Measurements from ENCODE around the gene CYYR1. TPM values are rescaled to one million over a fixed set of nuclear protein-coding genes. Genes with fewer than 3 reads are reported as not detected.

CYYR1 gene
- total RNA-seq, 1 donor = 0.09 TPM

- H3K4me3 ChIP-seq (ENCODE audit: low read depth, low read length) = no peak overlapping the region
- TF ChIP-seq CTCF (IDR thresholded peaks at IDR 0.05; ENCODE audit: insufficient read depth, low read length) = no peak
- DNase-seq (ENCODE audit: low read depth) = no peak
Observed at GRCh38 chr21:26491663-26492062, 81.4 kb downstream of the CYYR1 start.

- no peak for TF ChIP-seq CTCF (IDR thresholded peaks at IDR 0.05; ENCODE audit: insufficient read depth, low read length)
- peak; percentile 8 for DNase-seq (ENCODE audit: low read depth)
Observed at GRCh38 chr21:26490771-26491170, 82.3 kb downstream of the CYYR1 start.

GRCh38 chr21:26489781-26490180 lies 83.3 kb downstream of the CYYR1 start:
- TF ChIP-seq CTCF (IDR thresholded peaks at IDR 0.05; ENCODE audit: insufficient read depth, low read length) = no peak
- no peak for DNase-seq (ENCODE audit: low read depth)
- H3K4me3 ChIP-seq (ENCODE audit: low read depth, low read length) = no peak overlapping the region

More at GRCh38 chr21:26490771-26491170, 82.3 kb downstream of the CYYR1 start:
- H3K4me3 ChIP-seq (ENCODE audit: low read depth, low read length) = no peak overlapping the region

GRCh38 chr21:26487981-26488480 lies 85.1 kb downstream of the CYYR1 start:
- no peak for TF ChIP-seq CTCF (IDR thresholded peaks at IDR 0.05; ENCODE audit: insufficient read depth, low read length)
- no peak for DNase-seq (ENCODE audit: low read depth)
- H3K4me3 ChIP-seq (ENCODE audit: low read depth, low read length) = no peak overlapping the region

GRCh38 chr21:26473471-26473870 lies 99.6 kb downstream of the CYYR1 start:
- H3K4me3 ChIP-seq (ENCODE audit: low read depth, low read length) = no peak overlapping the region
- no peak for TF ChIP-seq CTCF (IDR thresholded peaks at IDR 0.05; ENCODE audit: insufficient read depth, low read length)
- DNase-seq (ENCODE audit: low read depth) = no peak

- no peak for TF ChIP-seq CTCF (IDR thresholded peaks at IDR 0.05; ENCODE audit: insufficient read depth, low read length)
- DNase-seq (ENCODE audit: low read depth) = no peak
- H3K4me3 ChIP-seq (ENCODE audit: low read depth, low read length) = no peak overlapping the region
Observed at GRCh38 chr21:26471099-26471471, 102.0 kb downstream of the CYYR1 start.
